Choroid plexus epithelial cell (primary cell): ENCODE measurements around the gene RPL5.

Source experiments
- DNase-seq: peaks from one replicate; pipeline ENCODE4 v3.0.0-alpha.2; 2010; ENCODE audit warnings: low read depth
- H3K4me3 ChIP-seq: 2 replicates; pipeline ENCODE4 v1.5.1; 2011; ENCODE audit warnings: low read depth, mild to moderate bottlenecking, control low read depth, low read length, moderate library complexity
- CTCF ChIP-seq: conservative IDR thresholded peaks from 2 replicates; pipeline ENCODE4 v1.5.1; 2011; ENCODE audit warnings: low read depth, mild to moderate bottlenecking, control low read depth, inconsistent platforms, low read length, moderate library complexity

RPL5 gene

DNA sequence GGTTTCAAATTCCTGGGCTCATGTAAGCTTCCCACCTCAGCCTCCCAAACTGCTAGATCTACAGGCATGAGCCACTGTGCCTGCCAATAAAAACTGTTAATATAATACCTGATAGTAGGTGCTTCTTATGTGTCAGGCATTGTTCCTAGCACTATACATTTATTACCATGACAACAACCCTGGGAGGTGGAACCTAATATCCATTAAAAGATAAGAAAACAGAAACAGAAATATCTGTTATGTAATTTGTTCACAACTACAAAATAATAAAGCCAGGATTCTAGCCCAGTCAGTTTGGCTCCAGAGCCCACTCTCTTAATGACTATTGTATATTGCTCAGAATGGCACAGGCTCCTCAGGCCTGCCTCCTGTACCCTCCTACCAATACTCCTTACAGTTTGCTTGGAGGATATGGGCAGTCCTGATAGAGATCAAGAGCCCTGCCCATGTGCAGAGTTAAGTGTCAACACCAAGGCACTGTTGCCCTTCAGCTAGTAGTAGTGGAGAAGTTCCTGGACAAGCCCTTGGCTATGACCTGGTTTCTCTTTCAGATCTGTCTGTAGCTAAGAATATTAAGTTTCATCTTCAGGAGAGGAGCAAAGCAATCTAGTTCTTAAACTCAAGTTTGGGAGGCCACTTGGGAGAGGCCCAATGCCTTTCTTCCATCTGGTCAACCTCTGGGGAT, 22.4 kb downstream of the RPL5 start:
- H3K4me3 ChIP-seq = no peak overlapping the region
- DNase-seq = no peak
- TF ChIP-seq CTCF = no peak

DNA sequence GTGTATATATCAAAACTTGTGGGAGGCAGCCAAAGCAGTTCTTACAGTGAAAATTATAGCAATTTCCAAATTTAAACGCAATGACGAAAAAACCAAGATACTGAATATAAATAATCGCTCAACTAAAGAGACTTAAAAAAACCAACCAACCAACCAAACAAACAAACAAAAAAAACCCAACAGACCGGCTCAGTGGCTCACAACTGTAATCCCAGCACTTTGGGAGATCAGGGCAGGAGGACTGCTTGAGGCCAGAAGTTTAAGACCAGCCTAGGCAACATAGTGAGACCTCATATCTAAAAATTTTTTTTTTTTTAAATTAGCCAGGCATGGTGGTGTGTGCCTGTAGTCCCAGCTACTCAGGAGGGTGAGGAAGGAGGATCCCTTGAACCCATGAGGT, 23.4 kb downstream of the RPL5 start:
- no peak for DNase-seq
- TF ChIP-seq CTCF = no peak
- H3K4me3 ChIP-seq = no peak overlapping the region

DNA sequence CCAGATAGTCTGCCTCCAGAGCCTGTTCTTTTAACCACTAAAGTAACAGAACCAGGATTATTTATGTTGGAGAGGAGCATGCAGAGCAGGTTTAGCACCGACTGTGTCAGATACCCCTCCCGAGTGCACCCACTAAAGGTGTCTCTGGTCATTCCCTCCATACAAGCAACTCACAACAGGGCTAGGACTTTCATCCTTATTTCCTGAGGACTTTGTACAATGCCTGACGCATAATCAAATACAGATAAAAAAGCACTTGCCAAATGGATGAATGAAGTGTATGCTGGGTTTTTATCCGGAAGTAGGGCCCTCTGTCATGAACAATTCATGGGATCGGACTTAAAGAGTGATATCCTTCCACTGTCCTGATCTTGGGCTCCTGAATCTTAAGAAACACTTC, 26.0 kb downstream of the RPL5 start:
- no peak overlapping the region for H3K4me3 ChIP-seq
- TF ChIP-seq CTCF = no peak
- no peak for DNase-seq

GRCh38 chr1:92858564-92859399, 26.9 kb downstream of the RPL5 start:
- no peak overlapping the region for H3K4me3 ChIP-seq
- TF ChIP-seq CTCF = peak; percentile 87
- DNase-seq = peak; percentile 91

DNA sequence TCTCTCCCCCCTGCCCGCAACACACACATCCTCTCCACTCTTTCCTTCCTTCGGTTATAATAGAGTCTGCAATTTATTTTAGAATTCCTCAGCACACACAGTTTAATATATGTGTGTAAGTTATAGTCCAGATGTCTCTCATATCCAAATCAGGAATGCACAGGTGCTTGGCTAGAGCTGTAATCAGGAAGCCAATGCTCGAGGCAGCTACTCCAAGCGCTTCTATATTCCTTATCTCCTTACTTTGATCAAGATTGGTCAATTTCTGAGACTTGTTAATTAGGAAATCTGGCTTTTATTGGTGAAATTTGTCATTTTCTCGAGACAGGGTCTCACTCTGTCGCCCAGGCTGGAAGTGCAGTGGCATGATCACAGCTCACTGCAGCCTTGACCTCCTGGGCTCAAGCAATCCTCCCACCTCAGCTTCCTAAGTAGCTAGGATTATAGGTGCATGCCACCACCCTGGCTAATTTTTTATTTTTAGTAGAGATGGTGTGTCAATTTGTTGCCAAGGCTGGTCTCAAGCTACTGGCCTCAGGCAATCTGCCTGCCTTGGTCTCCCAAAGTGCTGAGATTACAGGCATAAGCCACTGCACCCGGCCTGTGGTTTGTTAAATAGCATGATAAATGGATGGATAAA, 27.7 kb downstream of the RPL5 start:
- DNase-seq = no peak
- H3K4me3 ChIP-seq = no peak overlapping the region
- no peak for TF ChIP-seq CTCF

DNA sequence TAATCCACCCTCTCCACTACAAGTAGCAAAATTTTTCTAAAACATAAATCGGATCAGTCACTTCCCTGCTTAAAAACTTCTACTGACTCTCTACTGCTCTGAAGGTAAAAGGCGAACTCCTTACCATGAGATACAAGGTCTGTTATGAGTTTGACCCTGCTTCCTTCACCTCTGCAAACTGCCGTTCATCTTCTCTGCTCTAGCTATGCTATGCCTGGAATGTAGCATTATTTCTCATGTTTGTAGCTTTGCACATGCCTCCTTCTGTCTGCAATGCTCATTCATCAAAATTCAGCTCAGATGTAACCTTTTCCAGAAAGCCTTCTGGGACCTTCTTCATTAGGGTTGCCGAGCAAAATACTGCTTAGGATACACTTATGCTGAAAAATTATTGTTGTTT, 30.8 kb downstream of the RPL5 start:
- TF ChIP-seq CTCF = no peak
- peak; percentile 65 for DNase-seq
- no peak overlapping the region for H3K4me3 ChIP-seq
